Esophagus squamous epithelium (tissue), 4 donors: ENCODE results near the gene VPS26B.

ENCODE experiments used
- CTCF ChIP-seq, 6 experiments: fragments of 450-650 bp in 4 of 6; fragments of 200-600 bp in 2 of 6; sonication (generic) in 2 of 6; IDR thresholded peaks; one replicate each; pipeline ENCODE4 v1.5.1; 2016 to 2019; ENCODE audit warnings: antibody characterized with exemption in 6 of 6, mild to moderate bottlenecking in 4 of 6, moderate library complexity in 4 of 6
- POLR2A ChIP-seq, 4 donors: fragments of 450-650 bp; IDR thresholded peaks; one replicate each; pipeline ENCODE4 v1.6.1; 2017; ENCODE audit warnings: antibody characterized with exemption in 4 of 4, mild to moderate bottlenecking in 4 of 4, moderate library complexity in 3 of 4

GRCh38 chr11:134238956-134239355 is 14.5 kb downstream of the VPS26B start:
- TF ChIP-seq CTCF (IDR thresholded peaks at IDR 0.05) (no peak), POLR2A (IDR thresholded peaks at IDR 0.05) (no peak)
